DMS114 treated with DMSO at 0.1 percent for 48 hours (cell line): Measurements from ENCODE around the gene ZC3H12C.

ENCODE experiments used
- DNase-seq: peaks from one replicate; lab custom pipeline; 2025; ENCODE audit not compliant: unreplicated experiment; lab: John Stamatoyannopoulos, UW

The ZC3H12C gene

DNA sequence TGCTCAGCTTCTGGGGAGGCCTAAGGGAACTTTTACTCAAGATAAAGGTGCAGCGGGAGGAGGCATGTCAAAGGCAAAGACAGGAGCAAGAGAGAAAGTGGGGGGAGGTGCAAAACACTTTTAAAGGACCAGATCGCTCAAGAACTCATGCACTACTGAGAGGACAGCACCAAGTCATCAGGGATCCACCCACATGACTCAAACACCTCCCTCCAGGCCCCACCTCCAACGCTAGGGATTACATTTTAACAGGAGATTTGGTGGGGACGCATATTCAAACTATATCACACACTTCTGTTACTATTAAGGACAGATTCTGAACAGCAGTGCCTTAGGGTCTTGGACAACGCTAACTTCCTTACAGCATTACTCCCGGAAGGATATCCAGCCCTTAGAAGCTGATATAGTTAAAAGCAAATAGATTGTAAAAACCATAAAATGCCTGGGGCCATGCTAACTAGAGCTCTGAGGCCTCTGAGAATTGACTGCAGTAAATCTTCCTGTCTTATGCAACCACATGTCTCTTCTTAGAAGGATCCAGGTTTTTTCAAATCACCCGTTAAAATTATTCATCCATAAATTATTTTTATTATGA lies 16.7 kb upstream of the ZC3H12C start:
- DNase-seq = no peak

DNA sequence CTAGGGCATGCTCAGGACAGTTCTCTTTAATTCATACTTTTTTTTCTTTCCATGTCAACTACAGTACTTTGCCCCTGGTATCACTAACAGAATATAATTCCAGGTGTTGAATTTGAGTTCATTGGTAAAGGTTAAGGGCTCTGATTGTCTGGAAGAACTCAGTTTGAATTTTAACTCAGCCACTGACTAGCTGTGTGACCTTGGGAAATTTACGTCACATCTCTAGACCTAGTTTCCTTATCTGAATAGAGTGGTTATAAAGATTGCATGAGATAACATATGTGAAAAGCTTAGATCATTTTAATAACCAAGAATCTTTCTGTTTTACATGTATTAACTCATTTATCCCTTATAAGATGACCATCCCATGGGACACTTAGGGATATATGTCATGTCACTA lies 15.8 kb upstream of the ZC3H12C start:
- DNase-seq = no peak

DNA sequence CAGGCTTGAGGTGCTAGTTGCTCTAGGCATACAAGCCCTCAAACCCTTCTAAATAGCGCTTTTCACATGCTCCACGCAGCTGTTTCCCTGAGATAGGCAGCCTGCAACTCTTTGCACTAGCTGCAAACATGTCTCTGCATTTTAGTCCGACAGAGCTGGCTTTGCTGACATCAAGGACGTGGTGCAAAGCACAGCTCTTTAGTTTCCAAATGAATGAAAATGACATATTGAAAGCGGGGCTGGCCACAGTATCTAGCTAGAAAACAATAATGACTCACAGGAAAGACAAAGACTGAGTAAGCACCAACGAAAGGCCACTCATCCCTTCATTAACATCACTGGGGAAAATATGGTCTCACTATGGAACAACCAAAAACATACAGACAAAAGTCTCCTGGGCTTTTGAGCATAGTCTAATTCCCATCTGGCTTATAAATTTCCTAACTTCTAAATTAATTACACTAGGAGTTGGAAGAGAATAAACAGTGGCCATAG lies 15.3 kb upstream of the ZC3H12C start:
- no peak for DNase-seq

DNA sequence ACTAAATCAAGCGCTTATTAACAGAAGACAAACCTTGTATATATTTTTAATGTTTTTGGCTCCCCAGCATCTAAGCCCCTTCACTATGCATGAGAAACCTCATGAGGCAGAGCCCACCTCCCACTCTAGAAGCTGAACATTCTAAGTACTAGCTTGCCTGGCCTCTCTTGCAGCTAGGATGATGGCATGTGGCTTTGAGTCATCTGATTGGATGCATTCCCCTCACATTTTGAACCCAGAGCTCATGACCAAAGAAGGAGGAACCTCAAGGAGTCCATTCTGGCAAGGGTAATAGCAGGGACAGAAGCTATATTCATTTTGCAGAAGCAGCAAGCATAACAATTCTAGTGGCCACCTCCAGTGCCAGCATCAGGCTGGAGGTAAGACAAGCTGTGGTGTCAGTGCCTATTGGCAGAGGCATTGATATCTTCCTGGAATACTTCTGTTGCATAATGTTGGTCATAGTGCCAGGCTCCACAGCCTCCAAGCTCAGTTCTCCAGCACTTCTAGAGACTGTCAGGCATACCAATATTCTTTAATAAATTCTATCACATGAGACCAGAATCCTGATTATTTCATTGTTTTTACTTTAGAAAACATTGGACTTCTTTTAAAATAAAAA lies 14.2 kb upstream of the ZC3H12C start:
- DNase-seq = no peak

DNA sequence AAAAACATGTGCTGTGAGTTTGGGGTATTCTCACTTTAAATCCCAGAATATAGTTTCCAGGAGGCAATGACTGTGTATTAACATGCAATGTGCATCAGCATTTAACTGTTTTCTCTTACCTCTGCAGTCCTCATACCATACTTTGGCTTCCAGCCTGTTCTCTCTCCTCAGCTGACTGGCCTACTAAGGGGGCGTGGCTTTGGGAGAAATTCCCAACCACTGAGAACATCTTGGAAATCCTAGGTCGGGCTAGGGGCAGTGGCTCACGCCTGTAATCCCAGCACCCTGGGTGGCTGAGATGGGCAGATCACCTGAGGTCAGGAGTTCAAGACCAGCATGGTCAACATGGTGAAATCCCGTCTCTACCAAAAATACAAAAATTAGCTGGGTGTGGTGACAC lies 13.5 kb upstream of the ZC3H12C start:
- no peak for DNase-seq

DNA sequence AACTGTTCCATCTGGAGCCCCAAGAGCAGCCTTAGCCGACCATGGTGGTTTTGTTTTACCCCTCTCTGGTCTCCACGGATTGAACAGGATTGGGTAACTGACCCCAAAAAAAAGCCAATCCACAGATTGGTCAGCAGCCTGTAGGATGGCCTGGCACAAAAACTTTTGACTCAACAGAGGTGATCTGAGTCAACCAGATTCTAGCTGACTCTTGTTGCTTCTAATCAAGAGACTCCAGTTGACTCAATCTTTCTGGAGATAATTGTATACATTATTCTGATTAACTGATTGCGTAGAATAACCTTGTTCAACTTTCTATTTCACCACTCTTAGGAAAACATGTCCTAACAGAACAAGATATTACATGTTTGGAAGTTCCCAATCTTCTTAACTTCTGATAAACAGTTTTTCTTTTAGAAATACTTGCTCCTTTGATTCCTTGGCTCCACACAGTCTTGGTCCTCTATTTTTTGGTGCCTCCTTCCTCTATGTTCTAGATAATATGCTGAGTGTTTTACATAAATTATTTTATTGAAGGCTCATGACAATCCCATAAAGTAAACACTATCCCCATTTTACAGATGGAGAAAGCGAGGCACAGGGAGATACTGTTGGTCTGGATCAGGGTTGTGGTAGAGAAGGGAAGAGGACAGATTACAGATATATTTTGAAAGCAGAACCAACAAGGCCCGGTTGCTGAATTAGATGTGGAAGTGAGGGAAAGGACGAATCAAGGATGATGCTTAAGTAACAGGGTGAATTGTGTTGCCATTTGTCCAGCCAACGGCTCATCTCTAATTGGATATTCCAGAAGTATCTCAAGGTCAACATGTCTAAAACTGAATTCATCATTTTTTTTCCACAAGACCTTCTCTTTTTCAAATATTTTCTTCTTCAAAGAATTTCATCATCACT lies 11.5 kb upstream of the ZC3H12C start:
- no peak for DNase-seq

DNA sequence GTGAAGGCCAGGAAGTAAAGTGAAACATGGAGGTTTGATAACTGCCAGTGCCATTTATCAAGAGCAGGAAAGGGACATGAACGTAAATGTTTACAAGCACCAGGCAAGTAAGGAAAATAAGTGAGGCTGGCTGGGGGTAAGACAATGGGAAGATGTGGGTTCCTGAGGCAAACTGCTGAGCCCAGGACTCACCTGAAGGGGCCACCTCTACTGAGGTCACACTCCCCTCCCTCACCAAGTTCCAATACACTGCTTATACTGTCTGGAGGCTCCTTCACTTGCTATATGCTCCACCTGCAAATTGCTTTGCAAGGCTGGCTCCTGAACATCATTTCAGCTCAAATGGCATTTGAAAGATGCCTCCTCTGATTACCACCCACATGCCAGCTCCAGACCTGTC lies 10.3 kb upstream of the ZC3H12C start:
- no peak for DNase-seq

DNA sequence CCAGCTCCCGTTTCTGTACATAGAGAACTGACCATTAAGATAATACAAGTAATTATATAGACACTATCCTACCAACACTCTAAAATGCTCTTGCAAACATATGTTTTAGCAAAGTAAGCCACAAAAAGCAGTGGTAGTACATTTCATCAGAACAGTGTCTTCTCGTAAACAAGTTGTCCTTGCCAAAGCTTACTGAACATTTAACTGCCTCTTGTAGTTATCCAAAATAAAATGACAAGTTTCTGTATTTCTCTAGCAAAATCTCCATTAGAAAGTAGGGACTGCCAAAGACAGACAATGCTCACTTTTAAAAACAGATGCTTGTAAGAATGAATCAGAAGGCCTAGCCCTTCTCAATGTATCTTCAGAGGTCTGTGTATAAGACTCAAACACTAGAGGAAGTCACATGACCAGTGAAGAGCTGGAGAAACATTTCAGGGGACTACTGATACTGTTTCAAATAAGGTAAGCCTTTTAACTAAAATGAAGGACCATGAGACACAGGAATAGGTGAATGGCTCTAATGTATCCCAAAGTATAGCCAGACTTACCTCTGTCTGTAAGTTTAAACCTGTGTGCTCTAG lies 7.8 kb upstream of the ZC3H12C start:
- DNase-seq = no peak

DNA sequence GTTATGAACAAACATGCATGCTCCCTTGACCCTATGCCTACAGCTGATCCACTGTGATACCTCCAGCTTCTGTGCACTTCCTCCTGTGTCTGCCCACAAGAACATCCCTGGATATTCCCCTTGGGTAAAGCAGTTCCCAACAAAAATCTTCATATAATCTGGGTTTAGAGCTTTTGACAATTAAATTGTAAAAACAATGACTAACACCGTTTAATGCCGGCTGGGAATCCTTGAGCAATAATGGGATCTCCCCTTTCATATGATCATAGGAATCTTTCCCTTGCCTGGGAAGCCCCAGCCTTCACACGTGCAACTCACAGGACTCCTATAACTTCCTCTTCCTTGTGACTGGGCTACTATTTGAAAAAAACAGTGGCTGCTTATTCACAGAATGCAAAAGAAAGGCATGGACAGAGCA lies 6.3 kb upstream of the ZC3H12C start:
- DNase-seq = no peak

DNA sequence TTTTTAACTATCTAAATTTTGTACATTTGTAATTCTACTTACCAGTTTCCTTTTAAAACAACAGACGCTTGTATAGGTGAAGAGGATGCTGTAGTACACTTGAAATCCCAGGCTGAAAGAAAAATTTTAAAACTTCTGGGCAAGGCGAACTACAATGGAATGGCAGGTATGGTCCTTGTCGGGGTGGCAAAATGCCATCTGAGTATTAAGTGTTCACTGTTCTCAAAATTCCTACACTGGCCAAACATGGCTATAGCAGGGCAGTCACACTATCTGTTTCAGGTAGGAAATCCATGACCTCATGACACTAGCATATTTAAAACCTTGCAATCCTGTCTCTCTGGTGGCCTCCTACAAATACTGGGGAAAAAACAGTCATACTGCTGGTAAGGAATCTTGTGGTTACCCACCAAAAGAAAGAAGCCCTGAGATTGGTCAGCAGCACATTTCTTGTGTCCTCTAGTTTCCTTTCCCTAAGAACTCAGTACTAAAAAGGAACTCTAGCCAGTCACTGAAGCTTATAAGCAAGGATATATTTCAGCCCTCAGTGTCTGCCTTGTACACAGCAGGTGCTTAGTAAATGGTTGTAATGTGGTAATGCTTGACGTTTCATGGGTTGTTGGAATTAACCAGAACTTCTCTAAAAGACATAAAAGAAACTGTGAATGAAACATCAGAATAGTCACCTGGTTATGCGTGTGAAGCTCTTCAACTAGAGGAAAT lies 5.2 kb upstream of the ZC3H12C start:
- DNase-seq = no peak

DNA sequence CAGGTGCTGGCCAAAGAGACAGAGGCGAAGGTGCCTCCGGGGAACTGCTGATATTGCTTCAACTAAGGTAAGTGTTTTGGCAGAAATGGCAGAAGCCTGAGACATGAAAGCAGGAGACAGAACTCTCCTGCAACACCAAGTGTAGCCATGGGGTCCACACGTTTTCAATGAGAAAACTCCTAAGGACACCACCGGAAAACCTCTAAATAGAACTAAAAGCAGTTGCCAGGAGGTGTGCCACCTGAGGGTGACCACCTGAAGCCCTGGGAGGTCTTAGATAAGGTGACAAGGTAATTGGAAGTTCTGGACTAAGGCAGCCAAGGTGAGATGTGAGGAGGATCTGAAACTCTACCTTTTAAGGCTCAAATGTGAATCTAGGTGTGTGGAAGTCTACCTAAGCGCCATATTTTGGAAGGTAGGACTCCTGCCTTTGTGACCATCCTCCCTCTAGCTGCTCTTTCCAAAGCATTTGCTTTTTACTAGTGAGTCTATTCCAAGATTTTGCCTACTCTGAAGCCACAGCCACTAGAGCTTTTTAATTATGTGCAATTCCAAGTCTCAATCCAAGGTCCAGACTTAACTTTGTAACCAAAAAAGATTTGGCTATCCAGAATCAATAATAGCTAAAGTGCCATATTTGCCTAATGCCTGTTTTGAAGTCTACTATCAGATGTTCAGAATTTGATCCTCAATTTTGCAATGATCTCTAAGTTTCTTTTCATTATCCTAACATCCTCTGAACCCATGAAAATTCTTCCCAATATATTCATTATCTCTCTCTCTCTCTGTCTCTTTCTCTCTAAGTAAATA lies 4.5 kb upstream of the ZC3H12C start:
- no peak for DNase-seq

DNA sequence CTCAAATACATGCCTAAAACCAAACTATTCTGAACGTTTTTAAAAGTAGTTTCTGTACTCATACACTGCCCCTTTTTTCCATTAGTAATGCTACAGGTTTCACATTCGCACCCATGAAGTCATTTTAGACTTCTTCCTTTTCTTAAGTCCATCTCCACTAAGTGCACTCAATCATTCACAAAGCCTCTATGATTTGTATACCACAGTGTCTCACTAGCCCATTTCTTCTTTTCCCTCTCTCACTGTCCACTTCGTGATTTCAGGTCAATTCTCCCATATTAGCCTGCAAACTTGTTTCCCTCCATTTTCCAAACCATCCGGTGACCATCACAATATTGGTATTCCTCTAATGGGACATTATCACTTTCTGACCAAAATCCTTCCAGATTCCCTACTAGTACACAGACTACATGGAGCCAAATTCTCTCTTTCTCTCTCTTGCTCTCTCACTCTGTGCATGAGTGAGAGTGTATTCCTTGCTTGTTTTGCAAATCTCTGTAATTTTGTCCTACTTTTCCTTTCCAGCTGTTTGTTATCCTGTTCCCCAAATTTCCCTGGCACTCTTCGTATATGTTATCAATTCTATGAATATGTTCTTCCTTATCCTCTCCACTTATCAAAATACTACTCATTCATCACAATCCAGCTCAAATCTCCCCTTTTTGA lies 3.4 kb upstream of the ZC3H12C start:
- DNase-seq = no peak

DNA sequence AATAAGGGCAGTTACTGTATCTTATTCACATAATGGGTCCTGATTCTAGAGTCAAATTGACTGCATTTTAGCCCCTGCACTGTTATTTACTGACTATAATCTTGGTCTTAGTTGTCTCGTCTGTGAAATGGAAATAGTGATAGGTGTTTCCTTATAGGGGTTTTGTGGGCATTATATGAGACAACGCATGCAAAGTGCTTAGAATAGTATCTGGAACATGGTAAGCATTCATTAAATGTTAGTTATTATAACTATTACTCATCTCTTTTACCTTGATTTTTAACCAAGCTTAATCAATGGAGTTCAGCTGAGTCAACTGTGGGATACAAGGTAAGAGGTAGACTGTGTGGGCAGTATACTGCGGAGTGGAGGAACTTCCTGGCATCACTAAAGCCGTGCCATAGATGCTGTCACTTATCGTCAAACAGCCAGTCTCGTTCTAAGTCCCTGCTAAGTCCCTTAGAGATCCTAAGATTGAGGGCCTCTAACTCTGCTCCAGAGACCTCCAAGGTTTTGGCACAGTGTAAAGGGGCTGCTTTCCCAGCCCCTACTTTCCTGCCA lies 2.6 kb upstream of the ZC3H12C start:
- DNase-seq = no peak

DNA sequence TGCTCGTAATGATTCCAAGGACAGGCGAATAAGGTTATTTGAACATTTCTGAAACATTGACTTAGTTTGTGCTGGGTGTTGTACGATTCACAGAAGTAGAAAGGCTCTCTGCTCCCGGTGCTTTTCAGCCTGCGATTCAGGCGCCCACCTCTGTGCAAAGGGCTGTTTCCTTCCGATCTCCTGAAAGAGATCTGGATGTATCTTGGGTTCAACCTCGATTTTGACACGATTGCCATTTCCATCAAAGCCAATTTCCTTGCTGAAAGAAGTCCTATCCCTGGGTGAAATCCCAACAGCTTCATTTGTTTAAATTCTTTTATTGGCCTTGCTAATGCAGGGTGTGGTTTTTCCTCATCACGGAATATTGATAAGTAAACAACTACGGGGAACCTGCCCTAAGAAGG lies 1.1 kb upstream of the ZC3H12C start:
- DNase-seq = no peak

DNA sequence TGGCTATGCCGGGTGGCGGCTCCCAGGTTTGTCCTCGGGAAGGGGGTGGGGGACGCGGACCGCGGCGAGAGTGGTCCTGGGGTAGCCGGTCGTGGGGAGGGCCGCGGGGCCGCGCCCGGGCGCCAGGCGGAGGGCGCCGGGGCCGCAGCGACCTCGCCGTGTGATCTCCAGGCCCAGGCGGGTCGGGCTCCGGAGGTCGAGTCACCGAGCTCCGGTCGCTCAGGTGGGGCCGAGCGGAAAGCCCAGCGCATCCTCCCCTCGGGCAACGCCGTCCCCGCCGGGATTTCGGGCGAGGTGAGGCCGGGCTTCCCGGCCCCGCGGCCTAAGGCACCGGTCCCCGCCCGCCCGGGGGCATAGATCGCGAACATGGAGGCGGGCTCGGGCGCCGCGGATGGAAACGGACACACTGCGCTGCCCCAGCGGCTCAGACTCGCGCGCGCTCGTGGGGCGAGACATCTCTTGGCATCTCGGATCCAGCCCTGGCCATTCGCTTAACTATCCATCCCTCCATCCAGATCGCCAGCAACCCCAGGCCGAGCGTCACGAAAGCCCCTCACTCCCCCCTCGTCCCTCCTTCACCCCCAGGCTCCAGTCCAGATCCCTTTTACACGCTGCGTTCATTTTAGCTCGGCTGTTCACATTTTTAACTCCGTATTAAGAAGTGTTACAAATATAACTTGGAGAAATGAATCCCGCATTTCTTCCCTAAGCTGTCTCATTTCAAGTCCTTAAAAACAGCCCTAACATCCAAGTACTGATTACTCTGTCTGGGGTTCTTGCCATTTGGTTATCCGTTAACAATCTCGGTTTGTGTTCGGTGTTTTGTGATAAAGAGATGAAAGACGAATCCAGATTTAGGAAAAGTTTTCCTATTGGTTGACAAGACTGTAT lies 460 bp downstream of the ZC3H12C start:
- no peak for DNase-seq

DNA sequence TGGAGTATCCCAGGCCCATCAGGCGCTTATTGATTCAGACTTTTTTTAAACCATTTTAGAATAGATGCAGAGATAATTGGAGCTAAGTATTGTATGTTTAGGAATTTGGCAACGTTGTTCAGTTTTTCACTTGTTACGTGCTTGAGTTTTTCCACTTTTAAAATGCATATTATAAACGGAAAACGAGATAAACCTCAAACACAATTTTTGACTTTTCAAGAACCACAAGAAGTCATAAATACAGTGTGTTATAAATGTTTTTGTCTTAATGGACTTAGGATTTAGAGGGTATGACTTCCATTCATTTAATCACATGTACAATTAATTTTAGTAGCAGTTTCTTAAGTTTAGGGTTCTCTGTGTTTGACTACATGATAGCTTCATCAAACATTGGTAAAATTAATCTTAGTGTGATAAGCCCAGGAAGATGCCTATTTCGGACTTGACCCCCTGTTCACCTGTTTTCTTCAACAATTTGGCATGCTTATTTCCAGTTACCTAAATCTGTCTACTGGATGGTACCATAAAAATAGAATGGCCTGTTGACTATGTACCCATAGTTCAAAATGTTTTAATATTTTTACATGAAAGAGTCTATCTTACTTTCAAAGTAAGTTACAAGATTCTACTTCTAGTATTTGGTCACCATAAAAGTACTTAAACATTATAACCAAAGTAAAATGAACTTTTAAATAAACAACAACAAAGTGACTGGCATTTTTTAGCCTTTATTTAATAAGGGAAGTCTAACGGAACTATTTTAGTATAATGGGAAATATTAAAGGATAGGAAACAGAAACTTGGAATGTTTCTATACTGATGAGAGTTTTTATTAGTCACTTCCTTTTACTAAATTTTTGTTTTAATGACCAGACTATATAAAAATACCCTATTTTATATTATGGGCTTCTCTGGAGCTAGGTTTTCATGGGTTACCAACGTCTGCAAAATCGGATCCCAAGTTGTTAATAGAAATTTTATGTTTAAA lies 1.4 kb downstream of the ZC3H12C start:
- DNase-seq = no peak

DNA sequence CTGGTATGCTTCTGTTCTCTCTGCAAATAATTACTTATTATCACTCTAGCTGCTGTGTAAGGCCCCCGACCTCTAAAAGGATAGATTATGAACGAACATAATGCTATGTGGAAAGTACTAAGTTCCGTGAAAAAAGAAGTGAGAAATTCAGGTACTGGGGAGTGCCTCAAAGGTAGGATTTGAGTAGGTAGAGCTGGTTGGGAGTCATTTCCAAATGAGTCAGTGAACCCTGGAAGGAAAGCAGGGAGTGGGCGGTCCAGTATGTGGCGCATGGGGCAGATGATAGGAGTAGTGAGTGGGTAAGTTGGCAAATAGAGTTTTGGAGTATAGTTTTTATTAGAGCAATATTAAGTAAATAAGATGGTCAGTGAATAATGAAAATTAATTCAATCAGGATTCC lies 2.4 kb downstream of the ZC3H12C start:
- DNase-seq = no peak
